NCI-H1048 (cell line): ENCODE data around the gene CAPRIN1.
"Not testable (repeated sequence)": the region's sequence is repeated elsewhere in the genome, so short reads cannot be mapped to it uniquely, and the experiment has no call there.

Experiments
- DNase-seq: peaks from one replicate; lab custom pipeline; 2025; lab: John Stamatoyannopoulos, UW

CAPRIN1 gene

GRCh38 chr11:34091825-34092224, 40.3 kb downstream of the CAPRIN1 start:
- no peak for DNase-seq

DNA sequence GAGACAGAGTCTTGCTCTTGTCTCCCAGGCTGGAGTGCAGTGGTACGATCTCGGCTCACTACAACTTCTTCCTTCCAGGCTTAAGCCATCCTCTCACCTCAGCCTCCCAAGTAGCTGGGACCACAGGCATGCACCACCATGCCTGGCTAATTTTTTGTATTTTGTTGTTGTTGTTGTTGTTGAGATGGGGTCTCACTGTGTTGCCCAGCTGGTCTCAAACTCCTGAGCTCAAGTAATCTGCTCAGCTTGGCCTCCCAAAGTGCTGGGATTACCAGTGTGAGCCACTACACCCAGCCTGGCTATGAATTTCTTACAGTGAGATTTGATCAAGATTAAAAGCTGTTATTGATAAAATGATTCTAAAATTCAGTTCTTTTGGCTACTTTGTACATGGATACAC, 43.4 kb downstream of the CAPRIN1 start:
- not testable (repeated sequence) for DNase-seq

DNA sequence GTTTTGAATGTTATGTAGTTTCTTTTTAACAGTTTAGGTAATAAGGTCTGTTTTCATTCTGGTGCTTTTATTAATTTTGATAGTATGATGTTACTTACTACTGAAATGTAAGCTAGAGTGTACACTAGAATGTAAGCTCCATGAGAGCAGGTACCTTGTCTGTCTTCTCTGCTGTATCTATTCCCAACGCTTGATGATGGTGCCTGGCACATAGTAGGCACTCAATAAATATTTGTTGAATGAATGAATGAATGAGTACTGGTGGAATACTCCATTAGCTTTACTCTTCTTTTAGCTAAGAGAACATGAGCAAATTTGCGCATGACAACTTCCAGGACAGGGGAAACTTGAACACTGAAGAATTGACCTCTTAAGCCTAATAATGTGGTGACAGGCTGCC, 47.3 kb downstream of the CAPRIN1 start:
- no peak for DNase-seq

DNA sequence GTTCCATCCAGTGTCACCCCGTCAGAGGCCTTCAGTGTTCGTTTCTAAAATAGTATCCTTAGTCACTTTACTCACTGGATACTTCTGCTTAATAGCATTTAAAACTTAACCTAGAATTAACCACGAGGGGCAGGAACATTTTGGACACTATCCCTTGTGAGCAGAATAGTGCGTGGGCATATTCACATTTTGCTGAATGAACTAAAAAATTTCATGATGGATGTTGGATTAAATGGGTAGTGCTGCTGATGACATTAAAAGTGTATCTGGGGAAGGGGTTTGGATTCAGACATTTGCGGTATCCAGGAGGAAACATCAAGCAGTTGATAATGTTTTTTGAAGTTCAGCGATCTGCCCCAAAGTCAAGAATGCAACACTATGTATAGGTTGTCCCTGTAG, 53.1 kb downstream of the CAPRIN1 start:
- DNase-seq, result no peak

GRCh38 chr11:34105079-34105956, 53.8 kb downstream of the CAPRIN1 start, which contains the start of gene NAT10:
Gene NAT10, plus strand, starts transcription at chr11:34105629. Its CDS starts 2,597 bp downstream, at chr11:34108226.
- DNase-seq, result peak; percentile 89

DNA sequence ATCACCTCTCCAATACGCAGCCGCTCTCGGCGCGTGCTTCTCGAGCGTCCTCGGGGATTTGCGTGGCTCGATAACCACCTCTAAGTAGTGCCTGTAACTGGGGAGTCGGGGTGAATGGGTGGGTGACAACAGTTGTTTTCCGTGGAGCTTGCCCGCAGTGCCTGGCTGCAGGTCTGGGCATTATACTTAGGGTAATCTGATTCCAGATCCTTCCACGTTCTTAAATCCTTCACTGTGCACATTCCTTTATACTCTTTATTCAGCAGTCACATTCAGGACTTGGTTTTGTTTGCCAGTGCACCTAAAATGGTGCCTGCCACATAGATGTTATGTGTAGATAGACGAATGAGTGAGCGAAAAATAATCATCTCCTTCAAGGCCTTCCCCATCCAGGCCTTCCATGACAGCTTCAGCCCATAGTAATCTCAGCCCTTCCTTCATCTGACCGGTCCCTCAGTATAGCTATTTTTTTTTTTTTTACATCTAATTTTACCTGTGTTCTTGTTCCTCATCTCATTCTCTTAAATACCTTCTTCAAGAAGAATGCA, 54.5 kb downstream of the CAPRIN1 start:
- DNase-seq, result no peak

- DNase-seq, result no peak
These were observed 60.3 kb downstream of the CAPRIN1 start for GRCh38 chr11:34111722-34112270.

DNA sequence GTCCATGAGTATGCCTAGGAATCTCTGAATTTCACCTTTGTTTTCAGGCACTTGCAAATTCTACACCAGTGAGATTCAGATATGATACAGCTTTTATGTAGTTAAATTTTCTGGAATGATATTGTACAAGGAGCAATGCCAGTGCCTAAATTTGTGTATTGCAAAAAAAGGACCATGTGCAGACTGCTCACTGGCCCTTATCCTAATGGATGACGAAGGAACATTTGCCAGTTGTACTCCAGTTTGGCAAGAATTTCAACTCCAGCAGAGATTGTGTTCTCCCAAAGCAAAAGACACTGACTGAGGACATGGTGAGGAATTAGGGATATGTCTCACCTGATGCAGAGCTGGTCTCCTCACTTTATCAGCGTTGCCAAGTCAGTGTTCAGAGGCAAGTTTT, 62.5 kb downstream of the CAPRIN1 start:
- no peak for DNase-seq

GRCh38 chr11:34114471-34114870, 62.9 kb downstream of the CAPRIN1 start:
- no peak for DNase-seq

- no peak for DNase-seq
These were observed 69.1 kb downstream of the CAPRIN1 start for GRCh38 chr11:34120651-34121050.

GRCh38 chr11:34124885-34125668, 73.5 kb downstream of the CAPRIN1 start:
- no peak for DNase-seq

GRCh38 chr11:34126959-34127848, 75.7 kb downstream of the CAPRIN1 start:
- no peak for DNase-seq

- no peak for DNase-seq
These were observed 77.3 kb downstream of the CAPRIN1 start for GRCh38 chr11:34128824-34129223.

GRCh38 chr11:34132261-34132965, 80.9 kb downstream of the CAPRIN1 start:
- DNase-seq, result no peak

- DNase-seq, result no peak
These were observed 83.2 kb downstream of the CAPRIN1 start for GRCh38 chr11:34134765-34135164.

DNA sequence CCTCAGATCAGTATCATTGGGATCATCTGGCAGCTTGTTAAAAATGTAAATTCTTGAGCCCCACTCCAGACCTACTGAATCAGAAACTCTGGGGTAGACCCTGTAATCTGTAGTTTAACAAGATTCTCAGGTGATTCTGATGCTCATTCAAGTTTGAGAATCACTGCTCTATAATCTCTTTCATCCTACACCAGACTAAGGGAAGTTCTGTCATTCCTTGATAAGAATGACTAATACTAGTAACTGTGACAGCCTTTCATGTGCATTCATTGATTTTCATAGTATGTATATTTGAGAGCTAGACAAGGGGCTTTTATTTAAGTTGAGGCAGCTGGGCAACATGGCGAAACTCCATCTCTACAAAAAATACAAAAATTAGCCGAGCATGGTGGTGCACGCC, 83.9 kb downstream of the CAPRIN1 start:
- no peak for DNase-seq

DNA sequence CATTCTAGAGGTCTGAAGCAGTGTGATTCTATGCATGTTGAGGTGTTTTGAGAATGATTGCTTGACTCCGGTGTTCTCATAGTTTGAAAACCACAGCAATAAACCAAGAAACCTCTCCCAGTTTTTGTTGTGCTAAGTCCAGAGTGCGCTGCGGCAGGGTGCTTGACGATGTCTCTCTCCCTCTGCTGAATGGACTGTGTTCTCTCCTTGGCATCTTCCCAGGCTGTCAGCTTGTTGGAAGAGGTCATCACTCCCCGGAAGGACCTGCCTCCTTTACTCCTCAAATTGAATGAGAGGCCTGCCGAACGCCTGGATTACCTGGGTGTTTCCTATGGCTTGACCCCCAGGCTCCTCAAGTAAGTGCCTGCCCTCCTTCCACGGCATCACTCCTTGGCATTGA, 84.9 kb downstream of the CAPRIN1 start:
- no peak for DNase-seq

- no peak for DNase-seq
These were observed 87.8 kb downstream of the CAPRIN1 start for GRCh38 chr11:34139346-34139745.

DNA sequence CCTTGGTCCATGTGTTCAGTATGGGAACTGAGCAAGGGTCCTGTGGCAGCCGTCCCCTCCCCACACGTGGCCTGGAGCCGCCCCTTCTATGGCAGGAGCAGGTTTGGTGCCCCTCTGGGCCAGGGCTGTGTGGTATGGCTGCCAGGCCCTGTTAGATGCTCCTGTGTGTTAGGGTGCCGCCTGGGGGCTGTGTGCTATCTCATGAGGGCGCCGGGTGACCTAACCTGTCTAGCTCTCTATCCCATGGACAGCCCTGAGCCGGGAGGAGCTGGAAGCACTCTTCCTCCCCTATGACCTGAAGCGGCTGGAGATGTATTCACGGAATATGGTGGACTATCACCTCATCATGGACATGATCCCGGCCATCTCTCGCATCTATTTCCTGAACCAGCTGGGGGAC, 88.6 kb downstream of the CAPRIN1 start:
- no peak for DNase-seq

DNA sequence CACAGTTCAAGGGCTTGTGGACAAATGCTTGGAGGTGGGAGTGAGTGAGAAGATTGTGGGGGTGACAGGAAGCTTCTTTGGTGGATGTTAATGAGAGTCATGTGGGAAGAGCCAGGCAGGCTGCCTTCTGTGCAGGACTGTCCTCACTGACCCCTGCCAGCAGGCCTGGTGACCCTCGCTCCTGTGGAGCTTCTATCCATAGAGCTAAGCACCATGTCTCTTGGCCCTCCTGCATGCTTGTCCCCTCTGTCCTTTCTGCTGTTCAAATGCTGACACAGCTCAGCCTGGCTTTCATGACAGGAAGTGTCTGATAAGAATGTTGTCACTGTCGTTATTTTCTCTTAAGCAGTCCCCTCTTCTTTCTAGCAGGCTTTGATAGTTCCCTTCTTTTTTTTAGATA, 91.5 kb downstream of the CAPRIN1 start:
- no peak for DNase-seq

DNA sequence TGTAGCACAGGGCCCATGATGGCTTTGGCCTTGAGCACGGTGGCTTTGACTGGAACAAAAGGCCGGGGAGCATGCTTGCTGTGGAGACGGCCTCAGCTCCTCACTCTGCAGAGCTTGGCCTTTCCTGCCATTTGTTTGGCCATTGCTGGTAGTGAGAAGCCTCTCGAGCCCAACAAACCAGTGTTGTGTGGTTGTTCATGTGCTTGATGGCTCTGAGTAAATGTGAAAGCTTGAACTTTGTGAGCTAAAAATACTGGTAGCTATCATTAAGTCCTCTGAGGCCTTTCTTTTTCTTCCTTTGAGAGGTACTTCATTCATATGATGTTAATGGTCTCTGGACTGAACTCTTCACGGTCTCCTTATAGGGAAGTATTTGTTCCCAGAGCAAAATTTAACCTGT, 93.5 kb downstream of the CAPRIN1 start:
- DNase-seq, result no peak
